ENCODE data around the gene UBA5.
A peak's percentile ranks its signal among the peaks of the same experiment; 100 is the strongest.
"Not testable (repeated sequence)": the region's sequence is repeated elsewhere in the genome, so short reads cannot be mapped to it uniquely, and the experiment has no call there.

Gene UBA5

DNA sequence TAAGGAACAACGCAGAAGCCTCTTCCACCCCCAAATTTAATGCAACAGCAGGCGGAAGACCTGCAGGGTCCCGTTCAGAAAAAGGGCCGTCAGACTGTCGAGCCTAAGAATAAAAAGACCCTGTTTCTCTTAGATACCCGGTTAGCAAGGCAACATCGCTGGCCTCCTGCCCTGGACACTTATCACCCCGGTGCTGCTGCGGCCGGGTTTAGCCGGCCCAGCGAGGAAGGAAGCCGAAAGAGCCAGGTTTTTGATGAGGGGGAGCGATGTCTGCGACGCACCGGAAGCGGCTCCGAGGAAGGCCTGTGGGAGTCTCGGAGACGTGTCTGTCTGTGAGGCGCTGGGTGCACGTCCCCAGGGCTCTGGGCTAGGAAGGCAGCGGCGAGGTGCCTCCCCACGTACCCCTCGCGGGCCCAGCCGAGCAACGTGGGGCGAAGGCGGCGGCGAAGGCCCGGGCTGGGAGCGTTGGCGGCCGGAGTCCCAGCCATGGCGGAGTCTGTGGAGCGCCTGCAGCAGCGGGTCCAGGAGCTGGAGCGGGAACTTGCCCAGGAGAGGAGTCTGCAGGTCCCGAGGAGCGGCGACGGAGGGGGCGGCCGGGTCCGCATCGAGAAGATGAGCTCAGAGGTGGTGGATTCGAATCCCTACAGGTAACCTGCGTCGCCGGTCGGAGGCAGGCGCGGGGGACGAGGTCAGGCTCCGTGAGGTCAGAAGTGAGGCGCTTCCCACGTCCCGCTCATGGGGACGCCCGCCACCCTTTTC, at the start of gene UBA5:
UBA5 (plus strand) TSS at position 278 of the 759 bp plus-strand sequence; CDS start at position 487, 209 bp downstream.
- peak; percentile 60 for DNase-seq (ENCODE audit: low read depth)

DNA sequence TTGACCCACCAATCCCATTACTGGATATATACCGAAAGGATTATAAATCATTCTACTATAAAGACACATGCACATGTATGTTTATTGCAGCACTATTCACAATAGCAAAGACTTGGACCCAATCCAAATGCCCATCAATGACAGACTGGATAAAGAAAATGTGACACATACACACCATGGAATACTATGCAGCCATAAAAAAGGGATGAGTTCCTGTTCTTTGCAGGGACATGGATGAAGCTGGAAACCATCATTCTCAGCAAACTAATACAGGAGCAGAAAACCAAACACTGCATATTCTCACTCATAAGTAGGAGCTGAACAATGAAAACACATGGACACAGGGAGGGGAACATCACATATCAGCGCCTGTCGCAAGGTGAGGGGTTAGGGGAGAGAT, 44.8 kb upstream of the UBA5 start:
- not testable (repeated sequence) for DNase-seq (ENCODE audit: low read depth)

GRCh38 chr3:132615881-132616280, 44.2 kb upstream of the UBA5 start:
- DNase-seq (ENCODE audit: low read depth), result no peak

DNA sequence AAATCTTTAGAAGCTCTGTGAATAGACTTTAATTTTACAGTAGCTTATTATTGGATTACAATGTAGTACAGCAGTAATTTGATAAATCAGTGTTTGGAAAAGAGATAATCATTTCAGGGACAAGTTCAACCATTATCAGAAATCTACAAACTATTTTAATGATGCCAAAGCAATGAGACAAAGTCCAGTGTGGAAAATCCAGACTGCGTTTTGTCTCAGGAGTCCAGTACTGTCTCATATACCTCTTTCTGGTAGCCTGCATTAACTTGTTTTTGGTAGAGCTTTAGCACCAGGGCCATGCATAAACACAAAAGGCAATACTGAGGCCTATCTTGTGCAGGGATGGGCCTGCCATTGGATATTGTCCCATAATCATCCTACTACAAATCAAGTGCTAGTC, 43.3 kb upstream of the UBA5 start:
- DNase-seq (ENCODE audit: low read depth), result no peak

DNA sequence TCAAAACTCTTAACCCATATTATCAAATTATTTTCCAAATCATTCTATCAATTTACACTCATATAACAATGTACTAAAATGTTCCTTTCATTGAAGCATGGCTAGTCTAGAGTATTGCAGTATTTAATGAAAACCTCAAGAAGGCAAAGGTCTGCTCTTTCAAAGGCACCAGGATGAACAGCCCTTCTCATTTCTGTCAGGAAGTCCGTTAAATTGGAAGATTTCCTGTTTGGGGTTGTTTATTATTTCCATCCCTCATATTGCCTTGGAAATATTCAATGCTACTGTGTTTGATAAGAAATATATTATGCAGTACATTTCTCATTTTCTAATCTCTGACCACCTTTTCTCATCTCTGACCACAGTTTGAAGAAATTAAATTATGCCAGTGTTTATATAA, 38.0 kb upstream of the UBA5 start:
- DNase-seq (ENCODE audit: low read depth), result no peak

GRCh38 chr3:132622761-132623160, 37.4 kb upstream of the UBA5 start:
- no peak for DNase-seq (ENCODE audit: low read depth)

DNA sequence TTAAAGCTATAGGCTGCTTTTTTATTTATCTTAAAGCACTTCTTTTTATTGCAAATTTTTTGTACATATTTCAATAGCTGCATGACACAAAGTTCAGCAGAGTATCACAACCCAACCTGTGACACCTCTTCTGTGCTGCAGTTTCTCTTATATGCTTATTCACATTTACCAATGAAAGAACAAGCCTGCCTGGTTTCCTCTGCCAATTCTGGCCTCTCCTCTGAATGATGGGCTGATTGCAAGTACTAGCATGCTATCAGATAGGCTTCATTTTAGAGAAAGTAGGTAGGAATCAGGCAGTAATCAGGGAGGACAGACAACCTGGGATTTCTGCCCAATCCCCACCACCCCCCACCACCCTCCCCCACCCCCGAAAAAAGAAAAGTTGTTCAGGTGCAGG, 36.5 kb upstream of the UBA5 start:
- DNase-seq (ENCODE audit: low read depth), result no peak

DNA sequence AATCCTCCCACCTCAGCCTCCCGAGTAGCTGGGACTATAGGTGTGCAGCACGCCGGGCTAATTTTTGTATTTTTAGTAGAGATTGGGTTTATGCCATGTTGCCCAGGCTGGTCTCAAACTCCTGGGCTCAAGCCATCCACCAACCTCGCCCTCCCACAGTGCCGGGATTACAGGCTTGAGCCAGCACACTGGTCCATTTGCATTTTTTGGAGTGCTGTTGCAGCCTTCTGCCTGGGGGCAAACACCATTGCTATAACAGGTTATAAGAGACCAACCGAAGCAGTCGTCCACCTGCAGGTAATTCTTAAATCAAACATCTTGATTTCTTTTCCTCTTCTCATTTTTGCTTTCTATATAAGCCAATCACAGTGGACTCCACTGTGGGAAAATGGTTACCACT, 35.3 kb upstream of the UBA5 start:
- no peak for DNase-seq (ENCODE audit: low read depth)

- DNase-seq (ENCODE audit: low read depth), result no peak
Measured at GRCh38 chr3:132625613-132626012, 34.5 kb upstream of the UBA5 start.

DNA sequence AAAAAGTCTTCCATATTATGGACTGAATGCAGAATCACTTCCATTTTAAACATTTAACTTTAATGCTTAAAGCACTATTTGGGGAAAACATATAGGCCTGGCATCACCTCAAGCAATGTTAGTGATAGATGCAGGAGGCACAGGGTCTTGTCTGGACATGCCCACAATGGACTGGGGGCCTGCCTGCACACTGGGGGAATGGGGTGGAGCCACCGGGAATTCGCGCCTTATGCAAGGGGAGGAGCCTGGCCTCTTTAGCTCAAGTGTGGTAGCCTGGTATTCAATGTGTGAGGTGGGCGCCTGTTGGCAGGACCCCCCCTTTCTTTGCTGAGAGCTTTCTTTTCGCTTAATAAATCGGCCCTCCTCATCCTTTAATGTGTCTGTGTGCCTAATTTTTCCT, 33.2 kb upstream of the UBA5 start:
- no peak for DNase-seq (ENCODE audit: low read depth)

DNA sequence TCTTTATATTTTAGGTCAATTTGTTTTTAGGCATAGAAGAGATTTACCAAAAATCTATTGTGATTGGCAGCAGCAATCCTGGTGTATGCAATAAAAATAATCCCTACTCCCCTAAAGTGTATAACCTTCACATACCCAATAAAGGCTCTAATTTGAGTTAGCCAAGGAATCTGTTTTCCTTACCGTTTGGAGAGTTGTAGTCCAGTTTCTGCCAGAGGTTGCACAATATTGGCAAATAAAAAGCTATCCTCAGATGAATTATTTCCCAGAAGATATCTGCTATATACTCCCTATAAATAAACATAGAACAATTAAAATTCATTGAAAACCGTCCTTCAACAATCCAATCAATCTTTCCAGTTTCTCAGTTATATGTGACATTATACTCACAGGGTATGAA, 32.0 kb upstream of the UBA5 start:
- DNase-seq (ENCODE audit: low read depth), result no peak

GRCh38 chr3:132629928-132630327, 30.2 kb upstream of the UBA5 start:
- DNase-seq (ENCODE audit: low read depth), result no peak

DNA sequence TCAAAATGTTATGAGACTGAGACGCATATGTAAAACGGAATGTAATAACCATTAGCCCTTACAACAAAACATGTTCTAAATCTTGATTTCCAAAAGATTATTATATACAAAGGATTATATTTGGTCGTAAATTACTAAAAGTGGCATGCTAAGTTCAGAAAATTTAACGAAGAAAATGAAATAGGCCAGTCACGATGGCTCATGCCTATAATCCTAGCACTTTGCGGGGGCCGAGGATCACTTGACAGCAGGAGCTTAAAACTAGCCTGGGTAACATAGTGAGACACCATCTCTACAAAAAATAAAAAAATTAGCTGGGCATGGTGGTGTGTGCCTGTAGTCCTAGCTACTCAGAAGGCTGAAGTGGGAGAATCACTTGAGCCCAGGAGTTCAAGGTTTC, 29.5 kb upstream of the UBA5 start:
- DNase-seq (ENCODE audit: low read depth), result no peak

DNA sequence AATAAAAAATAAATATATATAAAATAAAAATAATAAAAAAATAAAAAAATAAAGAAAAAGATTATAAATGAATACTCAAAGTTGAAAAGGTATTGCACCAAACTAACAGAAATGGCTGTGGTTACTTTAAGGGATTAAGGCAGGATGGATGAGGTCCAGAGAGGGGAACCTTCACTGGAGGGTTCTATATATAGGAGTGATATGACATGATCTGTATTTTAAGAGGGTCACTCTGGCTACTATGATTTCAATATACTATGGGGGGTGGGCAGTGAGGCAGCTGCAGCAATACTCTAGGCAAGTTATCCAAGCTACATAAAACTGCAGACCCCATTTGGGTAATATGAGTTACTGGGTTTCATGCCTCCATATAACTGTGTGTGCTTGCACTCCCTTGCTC, 25.1 kb upstream of the UBA5 start:
- no peak for DNase-seq (ENCODE audit: low read depth)

- DNase-seq (ENCODE audit: low read depth), result no peak
Measured at GRCh38 chr3:132637590-132637989, 22.5 kb upstream of the UBA5 start.

GRCh38 chr3:132638706-132639105, 21.4 kb upstream of the UBA5 start:
- no peak for DNase-seq (ENCODE audit: low read depth)

GRCh38 chr3:132641427-132641826, 18.7 kb upstream of the UBA5 start:
- DNase-seq (ENCODE audit: low read depth), result not testable (repeated sequence)

DNA sequence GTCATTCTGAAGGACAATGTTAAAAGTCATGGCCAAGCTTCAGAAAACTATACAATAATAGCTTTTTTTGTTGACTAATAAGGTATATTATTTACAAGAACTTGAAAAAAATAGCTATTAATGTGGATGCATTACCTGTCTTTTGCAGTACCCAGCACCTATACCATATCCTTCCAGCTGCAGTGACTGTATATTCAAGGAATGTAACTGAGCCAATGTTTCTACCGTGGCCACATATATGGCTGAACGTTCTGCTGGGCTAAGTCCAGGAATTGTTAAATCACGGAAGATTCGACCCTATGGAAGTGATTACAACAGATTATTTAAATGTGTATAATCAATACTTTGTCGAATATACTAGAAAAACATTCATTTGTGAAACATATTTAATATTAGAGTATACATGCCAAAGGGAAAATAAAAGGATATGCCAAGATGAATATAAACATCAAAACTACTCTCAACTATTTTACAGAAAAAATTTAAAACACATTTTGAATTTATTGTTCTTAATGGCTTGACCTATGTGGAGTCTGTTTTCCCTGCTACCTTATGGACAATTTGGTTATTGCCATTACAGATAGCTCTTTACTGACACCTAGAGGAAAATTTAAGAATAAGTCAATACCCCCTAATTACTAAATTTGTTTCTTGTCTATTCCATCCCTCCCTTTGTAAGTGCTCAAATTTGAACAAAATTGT, 18.1 kb upstream of the UBA5 start:
- DNase-seq (ENCODE audit: low read depth), result no peak

DNA sequence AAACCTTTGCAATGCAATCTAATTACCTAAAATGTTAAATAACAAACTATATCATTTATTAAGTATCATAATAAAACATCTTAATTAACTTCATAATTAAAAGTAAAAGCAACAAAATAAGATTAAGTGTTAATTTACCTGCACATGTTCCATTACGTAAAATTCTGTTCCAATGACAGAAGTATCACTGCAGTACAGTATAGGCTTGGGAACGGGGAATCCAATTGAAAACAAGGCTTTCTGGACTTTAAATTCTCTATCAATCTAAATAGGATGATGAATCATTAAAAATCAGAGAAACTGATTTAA, 17.6 kb upstream of the UBA5 start:
- no peak for DNase-seq (ENCODE audit: low read depth)

DNA sequence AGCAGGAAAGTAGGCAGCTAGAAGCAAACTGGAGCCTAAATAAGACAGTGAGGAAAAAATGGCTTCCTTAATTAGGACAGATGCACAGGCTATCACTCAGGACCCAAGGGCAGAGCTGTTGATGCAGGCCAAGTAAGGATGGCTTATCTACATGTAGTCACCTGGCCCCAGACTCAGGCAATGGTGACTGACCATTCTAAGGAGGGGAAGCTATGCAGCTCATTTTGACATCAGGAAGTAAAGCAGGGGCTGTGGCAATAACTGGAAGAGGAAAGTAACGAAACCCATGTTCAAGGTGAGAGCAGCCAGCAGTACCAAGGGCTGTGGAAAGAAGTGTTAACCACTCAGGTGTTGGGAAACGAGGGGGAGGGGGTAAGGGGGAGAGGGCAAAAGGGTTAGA, 16.8 kb upstream of the UBA5 start:
- no peak for DNase-seq (ENCODE audit: low read depth)

GRCh38 chr3:132645058-132645457, 15.1 kb upstream of the UBA5 start:
- DNase-seq (ENCODE audit: low read depth), result no peak

DNA sequence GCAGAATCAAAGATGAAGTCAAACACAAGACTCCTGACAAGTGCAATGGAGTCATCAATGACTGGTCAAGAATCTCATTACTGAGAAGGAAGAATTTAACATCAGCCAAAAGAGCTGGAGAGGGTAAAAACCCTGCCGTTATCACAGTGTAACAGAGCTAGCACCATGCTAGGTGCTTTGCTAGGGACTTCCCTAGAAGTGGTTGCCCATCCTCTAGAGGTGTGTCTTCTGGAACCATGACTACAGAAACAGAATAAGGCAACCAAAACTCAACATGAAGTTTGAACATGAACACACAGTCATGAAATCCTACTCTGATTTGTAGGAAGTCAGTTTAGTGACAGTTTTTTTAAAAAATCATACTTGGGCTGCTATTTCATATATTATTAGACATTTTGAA, 10.0 kb upstream of the UBA5 start:
- no peak for DNase-seq (ENCODE audit: low read depth)

- no peak for DNase-seq (ENCODE audit: low read depth)
Measured at GRCh38 chr3:132652640-132653270, 7.4 kb upstream of the UBA5 start.

DNA sequence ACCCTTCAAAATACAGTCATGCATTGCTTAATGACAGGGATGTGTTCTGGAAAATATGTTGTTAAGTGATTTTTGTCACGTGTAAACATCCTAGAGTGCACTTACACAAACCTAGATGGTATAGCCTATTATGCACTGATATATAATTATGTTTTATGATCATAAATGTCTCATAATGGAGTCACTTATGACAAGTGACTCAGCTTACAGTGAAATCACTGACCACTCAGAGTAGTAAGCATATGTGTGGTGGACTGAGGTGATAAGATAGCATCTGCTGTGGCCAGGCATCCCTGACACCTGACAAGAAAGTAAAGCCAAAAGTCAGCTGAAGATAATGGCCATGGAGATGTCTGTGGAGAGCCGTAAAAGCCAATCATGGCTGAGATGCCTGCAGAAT, 5.9 kb upstream of the UBA5 start:
- no peak for DNase-seq (ENCODE audit: low read depth)

Data from activated T-cell treated with anti-CD3 and anti-CD28 coated beads for 24 hours (primary cell).